GM18526 (cell line): ENCODE results near the gene SELPLG.

ENCODE experiments used
- POLR2A ChIP-seq: IDR thresholded peaks from 3 replicates; pipeline ENCODE4 v1.6.1; 2011; ENCODE audit not compliant: insufficient read length; ENCODE audit errors: extremely low read depth

The SELPLG gene

GRCh38 chr12:108595711-108596647 is 37.7 kb downstream of the SELPLG start:
- TF ChIP-seq POLR2A = no peak

- TF ChIP-seq POLR2A = no peak
These were observed 38.6 kb downstream of the SELPLG start for GRCh38 chr12:108594960-108595710.

- no peak for TF ChIP-seq POLR2A
These were observed 39.3 kb downstream of the SELPLG start for GRCh38 chr12:108594323-108594903.

GRCh38 chr12:108592033-108592909 is 41.4 kb downstream of the SELPLG start:
- TF ChIP-seq POLR2A = no peak

GRCh38 chr12:108591267-108591980 is 42.3 kb downstream of the SELPLG start:
- no peak for TF ChIP-seq POLR2A

- no peak for TF ChIP-seq POLR2A
These were observed 43.9 kb downstream of the SELPLG start for GRCh38 chr12:108589840-108590229.

- TF ChIP-seq POLR2A = no peak
These were observed 44.5 kb downstream of the SELPLG start for GRCh38 chr12:108589028-108589839.

- no peak for TF ChIP-seq POLR2A
These were observed 45.9 kb downstream of the SELPLG start for GRCh38 chr12:108587826-108588225.

GRCh38 chr12:108586306-108586705 is 47.4 kb downstream of the SELPLG start:
- TF ChIP-seq POLR2A = no peak

GRCh38 chr12:108585864-108586263 is 47.8 kb downstream of the SELPLG start:
- TF ChIP-seq POLR2A = no peak

GRCh38 chr12:108584456-108585065 is 49.1 kb downstream of the SELPLG start:
- TF ChIP-seq POLR2A = no peak

GRCh38 chr12:108583991-108584390 is 49.7 kb downstream of the SELPLG start:
- no peak for TF ChIP-seq POLR2A

- no peak for TF ChIP-seq POLR2A
These were observed 50.5 kb downstream of the SELPLG start for GRCh38 chr12:108582978-108583770.
